Epithelial cell of proximal tubule (primary cell): ENCODE data around the gene MGST3. TPM values are rescaled to one million over a fixed set of nuclear protein-coding genes. Genes with fewer than 3 reads are reported as not detected.
"Not testable (repeated sequence)": the region's sequence is repeated elsewhere in the genome, so short reads cannot be mapped to it uniquely, and the experiment has no call there.

ENCODE experiments used
- DNase-seq: peaks from one replicate; pipeline ENCODE4 v3.0.0-alpha.2; 2011; ENCODE audit warnings: low read depth
- H3K4me3 ChIP-seq: 2 replicates; pipeline ENCODE4 v1.5.1; 2011; ENCODE audit warnings: low read depth, mild to moderate bottlenecking, low read length
- total RNA-seq: library from RNA; depleted of rRNA; stranded (reverse); fragments of >200 nt; gene quantifications from 2 replicates; pipeline ENCODE4 v1.2.3, GENCODE V29; 2015
- TF ChIP-seq, protein P1 (sequence below): conservative IDR thresholded peaks from 2 replicates; pipeline ENCODE4 v1.5.1; 2012; ENCODE audit warnings: low read depth, mild to moderate bottlenecking, low read length

The MGST3 gene
- total RNA-seq = 197 and 227 TPM in 2 replicates

- H3K4me3 ChIP-seq = peak within 1 kb of the TSS; percentile 91
- TF ChIP-seq, protein P1, sequence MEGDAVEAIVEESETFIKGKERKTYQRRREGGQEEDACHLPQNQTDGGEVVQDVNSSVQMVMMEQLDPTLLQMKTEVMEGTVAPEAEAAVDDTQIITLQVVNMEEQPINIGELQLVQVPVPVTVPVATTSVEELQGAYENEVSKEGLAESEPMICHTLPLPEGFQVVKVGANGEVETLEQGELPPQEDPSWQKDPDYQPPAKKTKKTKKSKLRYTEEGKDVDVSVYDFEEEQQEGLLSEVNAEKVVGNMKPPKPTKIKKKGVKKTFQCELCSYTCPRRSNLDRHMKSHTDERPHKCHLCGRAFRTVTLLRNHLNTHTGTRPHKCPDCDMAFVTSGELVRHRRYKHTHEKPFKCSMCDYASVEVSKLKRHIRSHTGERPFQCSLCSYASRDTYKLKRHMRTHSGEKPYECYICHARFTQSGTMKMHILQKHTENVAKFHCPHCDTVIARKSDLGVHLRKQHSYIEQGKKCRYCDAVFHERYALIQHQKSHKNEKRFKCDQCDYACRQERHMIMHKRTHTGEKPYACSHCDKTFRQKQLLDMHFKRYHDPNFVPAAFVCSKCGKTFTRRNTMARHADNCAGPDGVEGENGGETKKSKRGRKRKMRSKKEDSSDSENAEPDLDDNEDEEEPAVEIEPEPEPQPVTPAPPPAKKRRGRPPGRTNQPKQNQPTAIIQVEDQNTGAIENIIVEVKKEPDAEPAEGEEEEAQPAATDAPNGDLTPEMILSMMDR = no peak
- peak; percentile 88 for DNase-seq
Observed at GRCh38 chr1:165630629-165631341, at the start of gene MGST3. MGST3 (plus strand) TSS chr1:165631234; CDS start chr1:165649848, 18,614 bp downstream.

GRCh38 chr1:165581926-165582325 lies 49.1 kb upstream of the MGST3 start:
- TF ChIP-seq, protein P1 = no peak
- H3K4me3 ChIP-seq = no peak overlapping the region
- DNase-seq = no peak

- no peak for DNase-seq
- no peak overlapping the region for H3K4me3 ChIP-seq
- TF ChIP-seq, protein P1 = no peak
Observed at GRCh38 chr1:165586398-165586797, 44.6 kb upstream of the MGST3 start.

DNA sequence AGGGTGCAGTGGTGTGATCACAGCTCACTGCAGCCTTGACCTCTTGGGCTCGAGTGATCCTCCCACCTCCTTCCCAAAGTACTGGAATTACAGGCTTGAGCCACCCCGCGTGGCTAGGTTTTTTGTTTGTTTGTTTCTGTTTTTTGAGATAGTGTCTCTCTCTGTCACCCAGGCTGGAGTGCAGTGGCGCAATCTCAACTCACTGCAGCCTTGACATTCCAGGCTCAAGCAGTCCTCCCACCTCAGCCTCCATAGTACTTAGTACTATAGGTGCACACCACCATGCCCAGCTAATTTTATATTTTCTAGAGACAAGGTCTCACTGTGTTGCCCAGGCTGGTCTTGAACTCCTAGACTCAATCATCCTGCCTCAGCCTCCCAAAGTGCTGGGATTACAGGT lies 39.6 kb upstream of the MGST3 start:
- H3K4me3 ChIP-seq, DNase-seq: not testable (repeated sequence)

GRCh38 chr1:165592945-165593823 lies 37.9 kb upstream of the MGST3 start:
- no peak overlapping the region for H3K4me3 ChIP-seq
- no peak for DNase-seq
- TF ChIP-seq, protein P1 = peak; percentile 94

DNA sequence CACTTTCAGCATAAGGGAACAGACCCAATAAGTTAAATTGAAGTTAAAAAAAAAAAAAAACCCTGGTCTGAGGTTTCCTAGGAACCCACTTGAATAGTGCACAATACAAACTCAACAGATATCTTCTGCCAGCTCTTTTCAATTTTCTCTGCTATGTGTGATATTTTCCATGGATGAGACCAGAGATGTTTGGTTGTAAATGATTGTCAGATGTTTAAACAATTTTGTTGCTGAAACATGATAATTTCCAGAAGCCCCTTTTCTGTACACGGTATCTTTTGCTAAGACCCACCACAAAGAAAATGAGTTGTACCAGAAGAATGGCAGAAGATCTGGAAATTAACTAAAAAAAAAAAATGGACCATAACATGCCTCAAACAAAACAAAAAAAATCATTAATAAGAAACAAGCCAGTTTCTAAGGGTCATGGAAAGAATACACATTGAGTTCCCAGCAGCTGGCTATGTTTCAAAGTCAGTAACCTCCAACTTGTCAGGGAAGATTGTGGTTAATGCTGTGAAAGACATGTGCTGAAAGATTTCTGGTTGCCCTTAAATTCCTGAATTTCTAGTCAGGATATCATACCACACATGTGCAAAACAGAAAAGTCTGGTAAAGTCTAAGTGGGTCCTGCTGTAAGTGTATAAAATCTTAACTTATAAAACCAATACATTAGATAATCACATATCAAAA lies 35.6 kb upstream of the MGST3 start:
- DNase-seq = no peak
- no peak overlapping the region for H3K4me3 ChIP-seq
- TF ChIP-seq, protein P1 = no peak
